NCI-H82 treated with DMSO at 0.1 percent for 48 hours (cell line): ENCODE data around the gene DDX24.

ENCODE experiments used
- DNase-seq: peaks from one replicate; lab custom pipeline; 2025; ENCODE audit not compliant: unreplicated experiment; lab: John Stamatoyannopoulos, UW

Gene DDX24

GRCh38 chr14:94015223-94015622 is 65.8 kb downstream of the DDX24 start:
- no peak for DNase-seq

GRCh38 chr14:94014382-94014781 is 66.6 kb downstream of the DDX24 start:
- DNase-seq, result no peak

- DNase-seq, result no peak
Measured at GRCh38 chr14:94011795-94012194, 69.2 kb downstream of the DDX24 start.

GRCh38 chr14:94010625-94011024 is 70.4 kb downstream of the DDX24 start:
- DNase-seq, result no peak

GRCh38 chr14:94009767-94010166 is 71.2 kb downstream of the DDX24 start:
- no peak for DNase-seq

DNA sequence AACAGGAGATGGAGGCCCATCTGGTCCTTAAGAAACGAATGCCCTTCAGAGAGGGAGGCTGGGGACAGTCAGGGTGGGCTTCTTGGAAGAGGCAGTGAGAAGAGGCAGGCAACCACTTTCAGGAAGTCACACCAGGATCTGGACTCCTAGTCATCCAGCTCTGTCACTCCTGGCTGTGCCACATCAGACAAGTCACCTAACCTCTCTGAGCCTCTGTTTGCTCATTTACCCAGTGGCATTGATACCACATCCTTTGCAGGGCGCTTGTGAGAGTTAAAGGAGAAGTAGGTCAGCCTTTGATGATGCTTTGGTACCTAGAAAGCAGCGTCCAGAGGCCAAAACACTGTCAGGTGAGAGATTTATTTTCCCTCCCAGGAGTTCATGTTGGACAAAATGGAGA is 72.8 kb downstream of the DDX24 start:
- DNase-seq, result no peak

GRCh38 chr14:94005324-94006073 is 75.5 kb downstream of the DDX24 start:
- no peak for DNase-seq

GRCh38 chr14:94004015-94004414 is 77.0 kb downstream of the DDX24 start:
- DNase-seq, result no peak

DNA sequence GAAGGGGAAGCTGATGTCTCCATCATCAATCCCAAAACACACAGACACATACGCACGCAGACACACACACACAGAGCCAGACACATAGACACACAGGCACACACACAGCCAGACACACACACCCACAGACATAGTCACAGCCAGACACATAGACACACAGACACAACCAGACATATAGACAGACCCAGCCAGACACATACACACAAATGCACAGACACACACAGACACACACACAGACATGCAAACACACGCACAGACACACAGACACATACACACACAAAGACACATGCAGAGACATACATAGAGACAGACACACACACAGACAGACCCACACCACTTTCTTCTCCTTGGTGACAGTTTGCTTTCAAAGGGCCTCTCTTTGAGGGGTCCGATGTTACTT is 77.6 kb downstream of the DDX24 start:
- DNase-seq, result no peak

DNA sequence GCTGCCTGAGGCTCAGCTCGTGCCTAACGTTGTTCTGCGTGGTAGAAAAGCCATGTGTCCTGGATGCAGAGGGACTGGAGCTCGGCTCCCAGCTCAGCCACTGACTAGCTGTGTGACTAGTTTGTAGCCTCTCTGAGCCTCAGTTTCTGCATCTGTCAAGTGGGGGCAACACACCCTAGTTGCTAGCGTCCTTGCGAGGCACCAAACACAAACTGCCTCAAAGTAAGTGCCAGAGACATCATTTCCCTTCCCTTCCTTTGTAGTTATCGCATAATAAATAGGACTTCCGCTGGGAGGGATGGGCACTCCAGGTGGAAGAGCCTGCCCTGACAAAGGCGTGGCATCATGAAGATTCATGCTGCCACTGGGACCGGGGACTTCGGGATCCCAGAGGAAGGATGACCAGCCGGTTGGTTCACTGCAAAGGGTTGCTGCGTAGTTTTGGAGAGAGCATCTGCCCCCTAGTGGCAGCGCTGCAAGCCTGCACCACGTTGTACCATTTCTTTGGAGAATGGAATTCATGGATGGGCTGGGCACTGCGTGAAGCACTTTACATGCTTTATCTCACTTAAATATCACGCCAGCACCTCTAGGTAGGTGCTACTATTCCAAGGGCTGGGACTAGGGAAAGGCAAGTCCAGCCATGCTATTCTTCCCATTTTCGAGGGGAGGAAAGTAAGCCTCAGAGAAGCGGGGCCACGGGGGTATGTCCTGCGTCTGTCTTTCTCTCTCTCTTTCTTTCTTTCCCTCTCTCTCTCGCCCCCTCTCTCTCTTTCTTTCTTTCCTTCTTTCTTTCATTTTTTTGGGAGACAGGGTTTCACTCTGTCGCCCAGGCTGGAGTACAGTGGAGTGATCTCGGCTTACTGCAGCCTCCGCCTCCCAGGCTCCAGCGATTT is 79.3 kb downstream of the DDX24 start:
- DNase-seq, result peak; percentile 8

GRCh38 chr14:94001016-94001415 is 80.0 kb downstream of the DDX24 start:
- no peak for DNase-seq

DNA sequence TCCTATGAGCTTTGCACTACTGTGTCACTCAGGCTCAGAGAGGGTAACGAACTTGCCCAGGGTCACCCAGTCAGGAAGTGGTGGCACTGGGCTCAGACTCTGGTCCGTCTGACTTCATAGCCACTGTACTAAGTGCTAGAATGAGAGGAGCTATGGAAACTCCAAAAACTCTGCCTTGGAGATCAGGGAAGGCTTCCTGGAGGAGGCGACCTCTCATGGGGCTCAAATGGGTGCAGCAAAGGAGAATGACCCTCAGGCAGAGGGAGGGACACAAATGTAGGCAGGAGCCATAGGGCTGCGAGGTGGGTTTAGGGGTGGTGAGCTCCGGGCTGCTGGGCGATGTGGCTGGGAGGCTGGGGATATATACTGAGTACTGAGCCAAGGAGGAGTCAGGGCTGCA is 80.7 kb downstream of the DDX24 start:
- no peak for DNase-seq

- no peak for DNase-seq
Measured at GRCh38 chr14:93999573-93999972, 81.4 kb downstream of the DDX24 start.

DNA sequence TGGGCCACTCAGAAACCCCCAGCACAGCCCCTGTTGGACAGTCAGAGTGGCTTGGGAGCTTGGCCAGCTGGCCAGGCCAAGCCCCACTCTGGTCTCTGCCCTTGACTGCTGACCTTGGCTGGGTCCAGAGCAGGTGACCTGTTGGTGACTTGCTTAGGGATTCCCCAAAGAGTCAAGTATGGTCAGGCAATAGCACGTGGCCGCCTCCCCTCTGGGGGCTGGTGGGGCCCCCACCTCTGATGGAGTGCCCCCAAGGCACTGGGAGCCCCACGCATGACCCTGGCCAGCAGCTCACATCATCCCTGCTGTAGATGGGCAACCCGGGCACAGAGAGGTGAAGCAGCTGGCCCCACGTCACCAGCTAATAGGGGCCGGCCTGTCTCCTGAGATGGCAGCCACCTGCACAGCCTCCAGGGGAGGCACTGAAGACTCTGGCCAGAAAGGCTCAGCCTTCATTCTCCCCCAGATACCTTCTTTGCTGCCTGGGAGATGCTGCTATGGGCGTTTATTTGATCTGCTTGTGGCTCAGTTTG is 82.1 kb downstream of the DDX24 start:
- DNase-seq, result no peak
